ENCODE data around the gene SORL1.

Gene SORL1

DNA sequence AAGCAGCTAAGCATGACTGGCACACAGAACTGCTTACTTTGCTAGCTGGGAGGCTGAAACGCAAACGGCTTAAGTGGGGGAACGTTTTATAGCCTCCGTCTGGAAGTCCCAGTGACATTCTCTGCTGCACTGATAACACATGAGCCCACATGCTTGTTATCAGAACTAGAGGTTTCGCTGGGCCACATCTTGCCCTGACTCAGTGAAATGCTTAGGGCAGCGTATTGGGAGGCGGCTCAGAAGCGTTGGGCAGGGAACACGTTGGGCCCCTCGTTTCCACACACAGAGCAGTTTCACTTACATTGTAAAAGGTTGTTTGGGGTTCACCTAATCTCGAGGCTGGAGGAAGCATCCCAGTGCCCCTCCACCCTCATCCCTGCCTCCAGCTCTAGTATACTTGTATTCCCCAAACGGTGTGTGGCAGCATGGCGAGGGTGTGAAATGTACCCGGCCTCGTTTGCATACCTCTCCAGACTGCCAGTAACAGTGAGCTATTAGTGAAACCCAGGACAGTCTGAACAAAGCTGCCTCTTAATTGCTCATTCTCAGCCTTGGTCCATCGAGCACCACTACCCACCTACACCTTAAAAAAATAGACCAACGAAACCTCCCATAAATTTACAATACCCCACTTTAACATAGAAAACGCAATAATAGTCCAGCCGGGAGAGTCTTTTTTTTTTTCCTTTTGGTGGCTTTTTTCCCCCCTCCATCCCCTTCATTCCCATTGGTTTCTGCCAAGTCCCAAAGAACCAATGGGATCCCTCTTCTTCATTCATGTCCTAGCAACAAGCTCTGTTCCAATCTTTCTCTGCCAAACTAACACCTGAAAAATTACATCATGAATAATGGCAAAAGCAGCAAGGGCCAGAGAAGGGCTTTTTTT, 219.4 kb downstream of the SORL1 start:
- no peak for DNase-seq
- Histone ChIP-seq H3K4me3 (ENCODE audit: low read depth, low read length) (no peak overlapping the region), H3K27me3 (replicated peaks) (no peaks in the 10 kb centered on the region), H3K27ac (no peak overlapping the region), H3K36me3 (replicated peaks) (no peaks in the 10 kb centered on the region)
- in situ Hi-C loops (cut with HindIII; ENCODE audit: low pct_ligation_motif_present, low sequenced_read_pairs) = no loop called here
- TF ChIP-seq, protein P1, sequence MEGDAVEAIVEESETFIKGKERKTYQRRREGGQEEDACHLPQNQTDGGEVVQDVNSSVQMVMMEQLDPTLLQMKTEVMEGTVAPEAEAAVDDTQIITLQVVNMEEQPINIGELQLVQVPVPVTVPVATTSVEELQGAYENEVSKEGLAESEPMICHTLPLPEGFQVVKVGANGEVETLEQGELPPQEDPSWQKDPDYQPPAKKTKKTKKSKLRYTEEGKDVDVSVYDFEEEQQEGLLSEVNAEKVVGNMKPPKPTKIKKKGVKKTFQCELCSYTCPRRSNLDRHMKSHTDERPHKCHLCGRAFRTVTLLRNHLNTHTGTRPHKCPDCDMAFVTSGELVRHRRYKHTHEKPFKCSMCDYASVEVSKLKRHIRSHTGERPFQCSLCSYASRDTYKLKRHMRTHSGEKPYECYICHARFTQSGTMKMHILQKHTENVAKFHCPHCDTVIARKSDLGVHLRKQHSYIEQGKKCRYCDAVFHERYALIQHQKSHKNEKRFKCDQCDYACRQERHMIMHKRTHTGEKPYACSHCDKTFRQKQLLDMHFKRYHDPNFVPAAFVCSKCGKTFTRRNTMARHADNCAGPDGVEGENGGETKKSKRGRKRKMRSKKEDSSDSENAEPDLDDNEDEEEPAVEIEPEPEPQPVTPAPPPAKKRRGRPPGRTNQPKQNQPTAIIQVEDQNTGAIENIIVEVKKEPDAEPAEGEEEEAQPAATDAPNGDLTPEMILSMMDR (IDR thresholded peaks at IDR 0.05; ENCODE audit: low read depth, low read length, missing control alignments) = no peak

DNA sequence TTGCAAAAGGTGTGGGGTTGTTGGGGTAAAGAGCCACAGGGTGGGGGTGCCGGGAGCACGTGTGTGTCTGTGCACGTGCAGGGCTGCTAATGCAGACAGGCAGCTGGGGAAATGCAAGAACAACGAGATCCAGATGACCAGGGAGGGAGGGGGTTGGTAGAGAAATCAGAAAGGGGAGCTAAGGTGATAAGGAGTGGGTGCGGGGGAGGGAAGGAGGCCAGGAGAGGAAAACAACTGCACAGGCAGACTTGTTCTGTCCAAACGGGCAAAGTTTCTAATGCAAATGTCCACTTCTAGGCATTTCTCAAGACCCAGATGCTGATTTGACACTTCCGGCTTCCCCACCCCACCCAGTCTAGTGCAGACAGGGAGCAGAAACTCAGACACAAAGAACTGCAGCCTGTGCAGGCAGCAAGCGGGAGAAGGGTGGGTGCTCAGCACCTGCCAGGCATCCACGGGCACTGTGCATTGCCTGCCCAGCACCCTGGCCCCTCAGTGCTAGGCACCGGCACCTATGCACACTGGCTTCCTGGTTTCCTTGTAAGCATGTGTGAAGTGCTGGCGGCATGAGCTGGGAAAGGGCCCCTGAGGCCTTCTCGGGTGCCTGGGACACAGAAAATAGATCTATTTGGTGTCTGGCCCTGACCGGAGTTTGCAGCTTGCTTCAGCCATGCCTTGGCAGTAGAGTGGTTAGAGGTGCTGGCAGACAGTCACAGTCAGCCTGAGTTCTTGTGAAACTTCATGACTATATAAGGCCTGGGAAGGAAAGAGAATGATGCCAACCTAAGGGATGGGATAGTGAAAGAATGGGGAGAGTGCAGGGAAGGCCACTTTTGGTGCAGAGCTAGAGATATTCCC, 220.7 kb downstream of the SORL1 start:
- no peak overlapping the region for H3K27ac ChIP-seq
- no peaks in the 10 kb centered on the region for H3K36me3 ChIP-seq (replicated peaks)
- no peaks in the 10 kb centered on the region for H3K27me3 ChIP-seq (replicated peaks)
- no peak overlapping the region for H3K4me3 ChIP-seq (ENCODE audit: low read depth, low read length)
- TF ChIP-seq, protein P1 (IDR thresholded peaks at IDR 0.05; ENCODE audit: low read depth, low read length, missing control alignments) = no peak
- in situ Hi-C loops (cut with HindIII; ENCODE audit: low pct_ligation_motif_present, low sequenced_read_pairs) = no loop called here
- no peak for DNase-seq

- Histone ChIP-seq H3K27me3 (replicated peaks) (no peaks in the 10 kb centered on the region), H3K36me3 (replicated peaks) (no peaks in the 10 kb centered on the region), H3K4me3 (ENCODE audit: low read depth, low read length) (no peak overlapping the region), H3K27ac (no peak overlapping the region)
- peak; percentile 6 for DNase-seq
- TF ChIP-seq, protein P1 (IDR thresholded peaks at IDR 0.05; ENCODE audit: low read depth, low read length, missing control alignments) = no peak
- in situ Hi-C loops (cut with HindIII; ENCODE audit: low pct_ligation_motif_present, low sequenced_read_pairs) = no loop called here
These were observed 229.6 kb downstream of the SORL1 start for GRCh38 chr11:121681550-121682268.

Measured in brain microvascular endothelial cell (primary cell).